ENCODE data around the gene PYROXD2.

The PYROXD2 gene

GRCh38 chr10:98436704-98437103 is 21.7 kb upstream of the PYROXD2 start:
- TF ChIP-seq, protein P1, sequence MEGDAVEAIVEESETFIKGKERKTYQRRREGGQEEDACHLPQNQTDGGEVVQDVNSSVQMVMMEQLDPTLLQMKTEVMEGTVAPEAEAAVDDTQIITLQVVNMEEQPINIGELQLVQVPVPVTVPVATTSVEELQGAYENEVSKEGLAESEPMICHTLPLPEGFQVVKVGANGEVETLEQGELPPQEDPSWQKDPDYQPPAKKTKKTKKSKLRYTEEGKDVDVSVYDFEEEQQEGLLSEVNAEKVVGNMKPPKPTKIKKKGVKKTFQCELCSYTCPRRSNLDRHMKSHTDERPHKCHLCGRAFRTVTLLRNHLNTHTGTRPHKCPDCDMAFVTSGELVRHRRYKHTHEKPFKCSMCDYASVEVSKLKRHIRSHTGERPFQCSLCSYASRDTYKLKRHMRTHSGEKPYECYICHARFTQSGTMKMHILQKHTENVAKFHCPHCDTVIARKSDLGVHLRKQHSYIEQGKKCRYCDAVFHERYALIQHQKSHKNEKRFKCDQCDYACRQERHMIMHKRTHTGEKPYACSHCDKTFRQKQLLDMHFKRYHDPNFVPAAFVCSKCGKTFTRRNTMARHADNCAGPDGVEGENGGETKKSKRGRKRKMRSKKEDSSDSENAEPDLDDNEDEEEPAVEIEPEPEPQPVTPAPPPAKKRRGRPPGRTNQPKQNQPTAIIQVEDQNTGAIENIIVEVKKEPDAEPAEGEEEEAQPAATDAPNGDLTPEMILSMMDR (IDR thresholded peaks at IDR 0.05; ENCODE audit: control insufficient read depth, insufficient read depth, low read depth, low read length, missing control alignments): no peak
- H3K4me3 ChIP-seq (ENCODE audit: control insufficient read depth, low read depth, low read length): no peak overlapping the region
- DNase-seq (ENCODE audit: low read depth): no peak

- no peak overlapping the region for H3K4me3 ChIP-seq (ENCODE audit: control insufficient read depth, low read depth, low read length)
- TF ChIP-seq, protein P1 (IDR thresholded peaks at IDR 0.05; ENCODE audit: control insufficient read depth, insufficient read depth, low read depth, low read length, missing control alignments): no peak
- no peak for DNase-seq (ENCODE audit: low read depth)
Observed at GRCh38 chr10:98435178-98435577, 20.2 kb upstream of the PYROXD2 start.

- DNase-seq (ENCODE audit: low read depth): no peak
- TF ChIP-seq, protein P1 (IDR thresholded peaks at IDR 0.05; ENCODE audit: control insufficient read depth, insufficient read depth, low read depth, low read length, missing control alignments): no peak
- H3K4me3 ChIP-seq (ENCODE audit: control insufficient read depth, low read depth, low read length): no peak overlapping the region
Observed at GRCh38 chr10:98433881-98434732, 19.1 kb upstream of the PYROXD2 start.

DNA sequence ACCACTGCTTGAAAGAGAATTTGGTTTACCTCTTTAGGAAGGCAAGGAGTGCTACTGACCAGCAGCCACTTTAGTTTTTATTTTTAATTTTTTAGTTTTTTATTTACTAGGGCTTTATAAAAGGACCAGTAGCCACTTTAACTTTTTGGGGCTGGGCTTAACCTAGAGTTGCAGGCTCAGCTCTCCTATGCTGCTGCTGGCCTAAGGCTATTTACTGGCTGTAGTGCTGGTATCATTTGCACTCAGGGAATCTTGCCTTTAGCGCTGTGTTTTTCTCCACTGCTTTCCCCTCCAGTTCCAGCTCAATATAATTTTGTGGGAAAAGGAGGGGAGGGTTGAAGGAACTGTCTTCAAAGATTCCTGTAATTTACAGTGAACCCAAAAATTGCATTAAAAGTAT is 18.4 kb upstream of the PYROXD2 start:
- no peak overlapping the region for H3K4me3 ChIP-seq (ENCODE audit: control insufficient read depth, low read depth, low read length)
- no peak for DNase-seq (ENCODE audit: low read depth)
- TF ChIP-seq, protein P1 (IDR thresholded peaks at IDR 0.05; ENCODE audit: control insufficient read depth, insufficient read depth, low read depth, low read length, missing control alignments): no peak

- DNase-seq (ENCODE audit: low read depth): no peak
- no peak overlapping the region for H3K4me3 ChIP-seq (ENCODE audit: control insufficient read depth, low read depth, low read length)
- TF ChIP-seq, protein P1 (IDR thresholded peaks at IDR 0.05; ENCODE audit: control insufficient read depth, insufficient read depth, low read depth, low read length, missing control alignments): no peak
Observed at GRCh38 chr10:98432330-98432729, 17.3 kb upstream of the PYROXD2 start.

DNA sequence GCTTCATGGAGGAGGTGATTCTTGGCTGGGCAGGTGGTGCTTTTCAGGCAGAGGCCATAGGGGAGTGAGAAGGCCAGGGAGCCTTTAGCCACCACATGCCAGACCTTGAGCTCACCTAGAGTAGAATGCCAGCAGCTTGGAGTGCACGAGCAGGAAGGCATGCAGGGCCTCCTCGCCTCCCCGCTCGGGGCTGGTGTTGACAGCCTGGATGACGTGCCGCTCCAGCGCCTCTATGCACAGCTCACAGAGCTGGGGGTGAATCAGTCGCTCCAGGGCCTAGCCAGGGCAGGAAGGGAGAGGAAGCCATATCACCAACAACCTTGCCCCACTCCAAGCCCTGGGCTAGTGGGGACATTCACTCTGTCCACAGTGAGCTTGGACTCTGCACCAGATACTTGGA is 16.0 kb upstream of the PYROXD2 start:
- no peak overlapping the region for H3K4me3 ChIP-seq (ENCODE audit: control insufficient read depth, low read depth, low read length)
- DNase-seq (ENCODE audit: low read depth): no peak
- TF ChIP-seq, protein P1 (IDR thresholded peaks at IDR 0.05; ENCODE audit: control insufficient read depth, insufficient read depth, low read depth, low read length, missing control alignments): no peak
